Hepatocyte (in vitro differentiated cells): ENCODE data around the gene SCTR. TPM values are rescaled to one million over a fixed set of nuclear protein-coding genes. Genes with fewer than 3 reads are reported as not detected.

ENCODE experiments used
- DNase-seq: peaks from one replicate; pipeline ENCODE4 v3.0.0-alpha.2; 2016; ENCODE audit warnings: low spot score
- H2AFZ ChIP-seq: fragments of 200-600 bp; sonication (generic); 2 replicates; pipeline ENCODE4 v1.6.0; 2016; ENCODE audit warnings: antibody characterized with exemption, mild to moderate bottlenecking
- H3K27ac ChIP-seq: fragments of 200-600 bp; sonication (generic); 2 replicates; pipeline ENCODE4 v1.5.1; 2016; ENCODE audit warnings: mild to moderate bottlenecking
- H3K27me3 ChIP-seq: fragments of 200-600 bp; sonication (generic); 2 replicates; pipeline ENCODE4 v1.6.1; 2016
- H3K36me3 ChIP-seq: fragments of 200-600 bp; sonication (generic); replicated peaks from 2 replicates; pipeline ENCODE4 v1.5.1; 2016; ENCODE audit warnings: low read depth; ENCODE audit not compliant: insufficient read depth
- H3K4me1 ChIP-seq: fragments of 200-600 bp; sonication (generic); 2 replicates; pipeline ENCODE4 v1.5.1; 2016; ENCODE audit warnings: mild to moderate bottlenecking, moderate library complexity; ENCODE audit not compliant: insufficient read depth
- H3K4me2 ChIP-seq: fragments of 200-600 bp; sonication (generic); 2 replicates; pipeline ENCODE4 v1.6.0; 2016
- H3K4me3 ChIP-seq: fragments of 200-600 bp; sonication (generic); 2 replicates; pipeline ENCODE4 v1.5.1; 2016; ENCODE audit warnings: mild to moderate bottlenecking
- H3K79me2 ChIP-seq: fragments of 200-600 bp; sonication (generic); 2 replicates; pipeline ENCODE4 v1.6.0; 2017; ENCODE audit warnings: mild to moderate bottlenecking
- H3K9me2 ChIP-seq: fragments of 200-600 bp; sonication (generic); replicated peaks from 2 replicates; pipeline ENCODE4 v1.6.0; 2017; ENCODE audit warnings: mild to moderate bottlenecking; ENCODE audit not compliant: insufficient read depth
- H3K9me3 ChIP-seq: fragments of 200-600 bp; sonication (generic); 2 replicates; pipeline ENCODE4 v1.5.1; 2016; ENCODE audit warnings: low read depth, mild to moderate bottlenecking
- H4K20me1 ChIP-seq: fragments of 200-600 bp; sonication (generic); 2 replicates; pipeline ENCODE4 v1.6.0; 2016; ENCODE audit warnings: mild to moderate bottlenecking; ENCODE audit not compliant: insufficient read depth, poor library complexity, severe bottlenecking
- CTCF ChIP-seq: fragments of 200-600 bp; sonication (generic); IDR thresholded peaks from 2 replicates; pipeline ENCODE4 v1.5.1; 2016; ENCODE audit warnings: antibody characterized with exemption, mild to moderate bottlenecking; ENCODE audit not compliant: poor library complexity
- EZH2 ChIP-seq: fragments of 200-600 bp; sonication (generic); IDR thresholded peaks from 2 replicates; pipeline ENCODE4 v1.6.1; 2016; ENCODE audit warnings: antibody characterized with exemption, mild to moderate bottlenecking, borderline replicate concordance
- EZH2phosphoT487 ChIP-seq: fragments of 200-600 bp; sonication (generic); IDR thresholded peaks from one replicate; pipeline ENCODE4 v1.6.1; 2018; ENCODE audit warnings: antibody characterized with exemption, mild to moderate bottlenecking, low read depth, moderate library complexity; ENCODE audit not compliant: unreplicated experiment, severe bottlenecking
- WGBS: methylation state at CpG from one replicate; pipeline ENCODE4 v1.1.6; 2016; ENCODE audit warnings: low lambda C conversion rate; ENCODE audit errors: missing lambda C conversion rate; 5-methylcytosine and 5-hydroxymethylcytosine counted together
- polyA plus RNA-seq: library from polyadenylated mRNA; unstranded; fragments of >200 nt; fragmentation: Nextera tagmentation; extraction: Ambion mirVana; gene quantifications from 2 replicates; pipeline ENCODE4 v1.2.1, GENCODE V29; 2016
- total RNA-seq: library from RNA; depleted of rRNA; stranded (reverse); fragments of >200 nt; gene quantifications from 2 replicates; pipeline ENCODE4 v1.2.3, GENCODE V29; 2014

SCTR gene
- total and polyA plus RNA-seq, 2 experiments from 2014 or later, result 1.7 to 4.3 TPM

- no peak overlapping the region for H3K4me3 ChIP-seq
- H4K20me1 ChIP-seq, result no peaks in the 10 kb centered on the region
- no peaks in the 10 kb centered on the region for H3K27me3 ChIP-seq
- 94% methylated on average over 4 of the region's 4 CpGs for WGBS
- no peak overlapping the region for H3K27ac ChIP-seq
- TF ChIP-seq EZH2, result no peak
- TF ChIP-seq CTCF, result no peak
- TF ChIP-seq EZH2phosphoT487, result no peak
- H3K36me3 ChIP-seq, result no peaks in the 10 kb centered on the region
- H3K79me2 ChIP-seq, result no peaks in the 10 kb centered on the region
- no peak overlapping the region for H2AFZ ChIP-seq
- DNase-seq, result no peak
- no peaks in the 10 kb centered on the region for H3K9me3 ChIP-seq
- no peaks in the 10 kb centered on the region for H3K9me2 ChIP-seq
- H3K4me1 ChIP-seq, result peaks cover 18% of the 10 kb centered on the region
- H3K4me2 ChIP-seq, result no peak overlapping the region
Measured at GRCh38 chr2:119416299-119416923, 107.9 kb downstream of the SCTR start.

GRCh38 chr2:119415630-119416029, 108.7 kb downstream of the SCTR start:
- H3K4me2 ChIP-seq, result no peak overlapping the region
- H3K9me3 ChIP-seq, result no peaks in the 10 kb centered on the region
- no peaks in the 10 kb centered on the region for H3K9me2 ChIP-seq
- no peaks in the 10 kb centered on the region for H3K27me3 ChIP-seq
- H3K27ac ChIP-seq, result no peak overlapping the region
- H3K4me1 ChIP-seq, result peaks cover 12% of the 10 kb centered on the region
- H3K79me2 ChIP-seq, result no peaks in the 10 kb centered on the region
- TF ChIP-seq CTCF, result no peak
- no peak for TF ChIP-seq EZH2
- TF ChIP-seq EZH2phosphoT487, result no peak
- no peak overlapping the region for H2AFZ ChIP-seq
- WGBS, result 55% methylated on average over 1 of the region's 1 CpG
- DNase-seq, result no peak
- H3K36me3 ChIP-seq, result no peaks in the 10 kb centered on the region
- H3K4me3 ChIP-seq, result no peak overlapping the region
- no peaks in the 10 kb centered on the region for H4K20me1 ChIP-seq

- H3K9me3 ChIP-seq, result no peaks in the 10 kb centered on the region
- H3K9me2 ChIP-seq, result no peaks in the 10 kb centered on the region
- H4K20me1 ChIP-seq, result no peaks in the 10 kb centered on the region
- no peaks in the 10 kb centered on the region for H3K27me3 ChIP-seq
- H3K4me2 ChIP-seq, result no peak overlapping the region
- H2AFZ ChIP-seq, result no peak overlapping the region
- H3K79me2 ChIP-seq, result no peaks in the 10 kb centered on the region
- DNase-seq, result no peak
- H3K27ac ChIP-seq, result no peak overlapping the region
- H3K4me3 ChIP-seq, result no peak overlapping the region
- no peaks in the 10 kb centered on the region for H3K36me3 ChIP-seq
- H3K4me1 ChIP-seq, result peaks cover 4% of the 10 kb centered on the region
- WGBS, result 86% methylated on average over 3 of the region's 3 CpGs
- TF ChIP-seq EZH2phosphoT487 (no peak), EZH2 (no peak), CTCF (no peak)
Measured at GRCh38 chr2:119414894-119415293, 109.4 kb downstream of the SCTR start.

GRCh38 chr2:119409506-119409905, 114.8 kb downstream of the SCTR start:
- Histone ChIP-seq H3K9me3 (no peaks in the 10 kb centered on the region), H3K9me2 (no peaks in the 10 kb centered on the region), H3K4me1 (peaks cover 6% of the 10 kb centered on the region), H3K79me2 (no peaks in the 10 kb centered on the region), H4K20me1 (no peaks in the 10 kb centered on the region), H3K36me3 (no peaks in the 10 kb centered on the region), H3K27ac (no peak overlapping the region), H3K4me2 (no peak overlapping the region), H3K4me3 (no peak overlapping the region), H2AFZ (no peak overlapping the region), H3K27me3 (no peaks in the 10 kb centered on the region)
- 77% methylated on average over 4 of the region's 4 CpGs for WGBS
- TF ChIP-seq EZH2phosphoT487 (no peak), CTCF (no peak), EZH2 (no peak)
- no peak for DNase-seq
